Measurements from ENCODE around the gene KLC3.

The KLC3 gene

GRCh38 chr19:45349430-45349941 is 8.9 kb downstream of the KLC3 start:
- no peak for DNase-seq

DNA sequence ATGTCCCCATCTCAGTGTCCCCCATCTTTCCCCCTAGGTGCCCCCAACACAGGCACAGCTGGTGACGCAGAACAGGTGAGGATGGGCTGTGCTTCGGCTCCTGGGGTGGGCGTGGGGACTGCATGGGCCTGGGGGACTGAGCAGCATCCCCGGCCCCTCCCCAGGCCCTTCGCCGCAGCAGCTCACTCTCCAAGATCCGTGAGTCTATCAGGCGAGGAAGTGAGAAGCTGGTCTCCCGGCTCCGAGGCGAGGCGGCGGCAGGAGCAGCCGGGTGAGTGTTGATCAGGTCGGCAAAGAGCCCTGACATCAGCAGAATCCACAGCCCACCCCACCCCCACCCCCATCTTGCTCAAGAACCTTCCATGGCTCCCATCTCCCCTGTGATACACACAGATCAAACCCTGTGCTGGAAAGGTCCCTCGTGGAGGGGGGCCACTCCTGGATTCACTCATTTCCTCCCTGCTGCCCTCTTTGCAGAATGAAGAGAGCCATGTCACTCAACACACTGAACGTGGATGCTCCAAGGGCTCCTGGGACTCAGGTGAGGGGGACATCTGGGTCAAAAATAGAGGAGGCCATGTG is 10.0 kb downstream of the KLC3 start:
- no peak for DNase-seq

GRCh38 chr19:45351401-45351952 is 10.9 kb downstream of the KLC3 start:
- DNase-seq = no peak

DNA sequence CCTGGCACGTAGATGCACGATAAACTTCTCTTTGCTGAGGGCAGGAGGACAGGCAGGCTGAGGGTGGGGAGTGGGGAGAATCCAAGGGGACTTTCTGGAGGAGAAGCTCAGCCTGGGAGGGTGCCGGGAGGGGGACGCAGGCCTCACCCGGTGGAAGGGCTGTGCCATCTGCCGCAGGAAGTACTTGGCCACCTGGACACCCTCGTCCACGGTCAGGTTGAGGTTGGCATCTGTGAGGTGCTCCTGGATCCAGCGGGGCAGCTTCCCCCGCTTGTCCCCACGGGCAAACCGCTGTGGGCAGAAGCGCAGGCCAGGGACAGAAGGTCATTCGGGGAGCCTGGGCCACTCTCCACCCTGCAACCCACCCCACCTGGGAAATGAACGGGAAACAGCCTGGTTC is 11.5 kb downstream of the KLC3 start:
- DNase-seq = no peak

DNA sequence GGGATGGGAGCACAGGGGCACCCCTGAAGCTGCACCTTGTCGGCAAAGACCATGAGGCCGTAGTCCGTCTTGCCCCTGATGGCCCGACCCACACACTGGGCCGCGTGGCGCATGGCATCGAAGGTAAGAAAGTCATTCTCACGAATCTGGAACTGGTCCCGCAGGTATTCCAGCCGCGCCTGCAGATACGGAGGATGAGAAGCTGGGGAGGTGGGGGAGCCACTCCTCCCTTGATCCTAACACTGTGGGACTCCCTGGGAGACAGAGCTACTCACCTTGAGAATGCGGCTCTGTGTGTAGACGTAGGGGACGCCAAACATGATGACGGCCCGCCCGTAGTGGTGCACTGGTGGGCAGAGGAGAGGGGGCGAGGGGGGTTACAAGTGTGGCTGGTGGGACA is 11.9 kb downstream of the KLC3 start:
- no peak for DNase-seq

DNA sequence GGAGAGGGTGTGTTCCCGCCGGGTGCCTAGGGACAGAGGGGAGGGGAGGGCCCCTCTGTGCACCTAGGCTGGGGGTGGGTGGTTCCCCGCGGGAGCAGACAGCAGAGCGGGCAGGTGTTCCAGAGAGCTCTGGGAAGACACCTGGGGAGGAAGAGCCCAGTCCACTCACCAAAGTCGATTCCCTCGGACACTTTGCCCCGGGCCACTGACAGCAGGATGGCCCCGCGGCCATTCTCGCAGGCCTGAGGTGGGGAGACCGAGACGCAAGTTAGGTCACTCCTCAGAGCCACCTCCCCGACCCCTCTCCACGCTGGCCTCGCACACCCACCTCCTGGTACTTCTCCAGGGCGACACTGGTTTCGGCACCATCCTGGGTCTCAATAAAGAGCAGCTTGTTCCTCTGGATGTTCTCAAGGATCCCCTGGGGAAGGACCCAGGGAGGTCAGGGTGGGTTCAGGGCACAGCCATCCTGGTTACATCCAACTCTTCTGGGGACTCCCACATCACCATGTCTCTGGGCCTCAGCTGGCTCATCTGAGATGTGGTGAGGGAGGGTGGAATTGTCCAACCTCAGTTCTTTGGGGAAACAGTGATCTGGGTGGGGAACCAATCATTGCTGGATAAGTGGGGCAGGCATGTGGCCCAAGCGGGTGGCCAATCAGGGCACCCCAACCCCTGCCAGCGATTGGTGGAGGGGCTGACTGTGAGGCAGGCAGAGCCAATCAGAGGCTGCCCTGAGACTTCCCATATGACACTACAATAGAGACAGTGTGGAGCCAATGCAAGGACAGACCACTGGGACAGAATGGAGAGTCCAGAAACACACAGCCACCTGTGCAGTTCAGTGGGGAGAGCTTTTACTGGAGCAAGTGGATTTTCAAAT is 12.6 kb downstream of the KLC3 start:
- no peak for DNase-seq

- DNase-seq = no peak
Observed at GRCh38 chr19:45354241-45354842, 13.8 kb downstream of the KLC3 start.

GRCh38 chr19:45355402-45355801 is 14.9 kb downstream of the KLC3 start:
- DNase-seq = no peak

DNA sequence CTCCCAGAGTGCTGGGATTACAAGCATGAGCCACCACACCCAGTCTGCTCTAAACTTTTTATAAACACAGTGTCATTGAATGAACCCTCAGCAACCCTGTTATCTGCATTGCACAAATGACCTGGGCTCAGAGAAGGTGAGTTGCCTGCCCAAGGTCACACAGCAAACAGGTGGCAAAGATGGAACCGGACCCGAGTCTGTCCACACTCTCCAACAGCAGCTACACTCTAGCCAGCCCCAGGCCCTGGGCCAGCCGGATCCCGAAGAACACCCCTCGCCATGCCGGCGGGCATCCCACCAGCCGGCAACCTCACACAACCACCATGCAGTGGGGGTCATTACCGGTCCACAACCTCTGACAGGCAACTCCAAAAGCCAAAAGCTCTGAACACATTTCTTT is 15.4 kb downstream of the KLC3 start:
- DNase-seq = no peak

DNA sequence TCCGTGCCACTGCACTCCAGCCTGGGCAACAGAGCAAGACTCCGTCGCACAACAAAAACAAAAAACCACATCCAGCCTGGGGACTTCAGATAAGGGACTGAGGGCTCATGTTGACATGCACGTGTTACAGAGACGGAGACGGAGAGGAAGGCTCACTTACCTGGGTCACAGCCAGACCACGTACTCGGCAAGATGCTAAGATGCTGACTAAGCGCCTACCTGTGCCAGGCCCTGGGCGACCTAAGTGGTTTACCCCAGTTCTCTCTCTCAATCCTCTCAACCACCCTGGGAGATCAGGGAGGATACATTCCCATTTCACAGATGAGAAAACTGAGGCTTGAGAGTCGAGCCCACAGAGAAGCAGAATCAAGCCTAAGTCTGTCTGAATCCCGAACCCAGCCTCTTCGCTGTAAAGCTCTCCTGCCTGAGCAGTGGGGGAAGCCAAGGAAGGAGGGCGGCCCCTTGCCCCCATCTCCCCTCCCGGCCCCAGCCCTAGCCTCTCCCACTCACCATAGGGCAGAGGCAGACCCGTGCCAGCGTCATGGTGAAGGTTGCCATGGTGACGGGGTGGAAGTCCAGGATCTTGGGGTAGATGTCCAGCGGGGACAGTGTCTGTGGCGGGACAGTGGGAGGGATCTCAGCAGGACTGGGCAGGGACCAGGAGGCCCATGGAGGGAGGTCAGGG is 16.4 kb downstream of the KLC3 start:
- no peak for DNase-seq

DNA sequence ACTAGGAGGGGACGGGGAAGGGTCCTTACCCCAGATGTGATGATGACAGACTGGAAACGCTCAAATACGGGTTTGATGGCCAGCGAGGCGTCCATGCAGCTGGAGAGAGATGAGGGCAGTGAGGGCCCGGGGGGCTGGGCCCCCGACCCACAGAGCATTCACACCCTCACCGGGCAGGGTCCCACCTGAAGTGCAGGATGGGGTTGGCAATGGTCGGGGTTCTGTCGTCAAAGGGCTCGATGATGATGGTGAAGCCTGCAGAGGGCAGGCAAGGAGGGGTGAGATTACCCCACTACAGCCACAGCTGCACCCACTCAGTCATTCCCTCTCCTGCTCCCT is 16.9 kb downstream of the KLC3 start:
- no peak for DNase-seq

DNA sequence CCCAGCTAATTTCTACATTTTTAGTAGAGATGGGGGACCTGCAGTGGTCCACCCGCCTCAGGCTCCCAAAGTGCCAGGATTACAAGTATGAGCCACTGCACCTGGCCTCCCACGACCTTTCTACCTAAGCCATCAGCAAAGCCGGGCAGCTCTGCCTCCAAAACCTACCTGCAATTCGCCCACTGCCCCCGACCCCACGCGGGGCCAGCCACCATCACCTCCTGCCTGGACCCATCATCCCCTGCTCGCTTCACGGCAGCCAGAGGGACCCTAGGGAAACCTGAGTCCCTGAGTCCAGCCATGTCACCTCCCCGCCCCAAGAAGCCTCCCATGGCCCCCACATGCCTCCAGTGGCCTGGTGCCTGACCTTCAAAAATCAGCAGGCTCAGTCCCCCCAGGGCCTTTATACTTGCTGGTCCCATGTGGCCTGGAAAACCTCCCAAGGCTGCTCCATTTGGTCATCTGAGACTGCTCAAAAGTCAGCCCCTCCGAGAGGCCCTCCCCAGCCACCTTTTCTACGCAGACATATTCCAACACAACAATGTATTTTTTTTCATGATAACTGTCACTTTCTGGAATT is 17.8 kb downstream of the KLC3 start:
- no peak for DNase-seq

DNA sequence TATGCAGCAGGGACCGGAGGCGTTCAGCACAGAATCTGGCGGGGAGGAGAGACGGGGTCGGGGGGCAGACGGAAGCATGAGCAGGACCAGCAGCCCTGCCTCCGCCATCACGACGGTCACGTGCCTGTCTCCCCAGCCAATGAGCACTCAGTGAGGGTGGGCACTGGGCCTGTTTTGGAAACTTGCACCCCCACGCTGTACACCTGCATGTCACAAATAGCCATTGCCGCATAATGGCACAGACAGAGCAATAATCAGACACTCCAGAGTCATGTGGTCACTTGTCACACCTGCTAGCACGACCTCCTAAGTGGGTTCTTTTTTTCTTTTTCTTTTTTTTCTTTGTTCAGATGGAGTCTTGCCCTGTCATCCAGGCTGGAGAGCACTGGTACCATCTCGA is 21.1 kb downstream of the KLC3 start:
- DNase-seq = no peak

DNA sequence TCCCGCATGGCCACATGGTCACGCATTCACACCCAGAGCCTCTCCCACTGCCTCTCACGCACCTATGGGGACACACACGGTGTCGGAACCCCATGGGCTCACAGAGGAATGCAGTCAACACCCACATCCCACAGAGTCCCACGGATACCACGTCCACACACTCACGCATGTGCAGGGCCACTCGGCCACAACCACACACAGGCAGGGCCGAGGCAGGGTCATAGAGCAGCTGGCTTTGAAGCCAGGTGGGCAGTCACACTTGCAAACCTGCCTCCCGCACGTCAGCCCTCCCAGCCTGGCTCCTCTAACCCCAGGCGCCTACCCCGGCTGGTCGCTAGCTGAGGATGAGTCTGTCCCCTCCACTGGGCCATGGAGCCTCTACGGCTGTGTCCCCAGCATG is 21.7 kb downstream of the KLC3 start:
- no peak for DNase-seq

DNA sequence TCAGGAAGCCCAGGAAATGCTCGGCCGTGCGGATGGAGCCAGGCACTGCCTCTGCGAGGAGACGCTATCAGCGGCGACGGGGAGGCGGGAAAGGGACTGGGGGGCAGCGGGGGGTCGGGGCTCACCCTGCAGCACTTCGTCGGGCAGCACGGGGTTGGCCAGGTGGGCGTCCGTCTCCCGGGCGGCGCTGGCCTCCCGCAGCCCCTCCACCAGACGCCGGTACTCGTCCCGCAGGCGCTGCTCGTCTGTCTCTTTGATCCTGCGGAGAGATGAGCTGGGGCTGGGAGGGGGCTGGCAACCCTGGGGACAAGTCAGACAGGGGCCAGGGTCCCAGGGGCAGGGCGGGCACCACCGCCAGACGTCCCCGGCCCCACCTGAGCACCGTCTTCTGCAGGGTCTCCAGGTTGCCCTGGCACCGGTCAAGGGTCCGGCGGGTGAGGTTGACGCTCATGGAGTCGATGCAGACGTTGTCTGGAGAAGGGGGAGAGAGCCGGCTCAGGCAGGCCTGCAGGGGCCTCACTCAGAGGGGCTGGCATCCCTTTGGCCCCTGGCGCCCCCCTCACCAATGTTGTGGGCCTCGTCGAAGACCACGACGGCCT is 23.4 kb downstream of the KLC3 start:
- DNase-seq = no peak

DNA sequence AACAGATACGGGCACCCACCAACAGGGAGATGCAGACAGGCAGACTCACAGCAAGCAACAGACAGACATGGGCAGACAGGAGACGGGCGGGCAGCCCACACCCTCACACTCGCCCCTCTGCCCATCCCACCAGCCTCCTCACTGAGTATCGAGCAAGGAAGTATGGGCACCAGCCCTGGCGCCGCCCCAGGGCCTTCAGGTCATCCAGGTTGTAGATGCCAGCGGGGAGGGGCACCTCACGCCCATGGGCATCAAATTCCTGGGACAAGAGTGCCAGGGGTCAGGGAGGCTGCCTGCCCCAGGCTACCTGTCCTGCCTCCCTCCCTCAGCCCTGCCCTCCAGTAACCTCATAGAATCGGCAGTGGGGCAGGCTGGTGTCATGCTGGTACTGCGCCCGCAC is 24.1 kb downstream of the KLC3 start:
- DNase-seq = no peak

- DNase-seq = no peak
Observed at GRCh38 chr19:45368127-45368526, 27.6 kb downstream of the KLC3 start.

DNA sequence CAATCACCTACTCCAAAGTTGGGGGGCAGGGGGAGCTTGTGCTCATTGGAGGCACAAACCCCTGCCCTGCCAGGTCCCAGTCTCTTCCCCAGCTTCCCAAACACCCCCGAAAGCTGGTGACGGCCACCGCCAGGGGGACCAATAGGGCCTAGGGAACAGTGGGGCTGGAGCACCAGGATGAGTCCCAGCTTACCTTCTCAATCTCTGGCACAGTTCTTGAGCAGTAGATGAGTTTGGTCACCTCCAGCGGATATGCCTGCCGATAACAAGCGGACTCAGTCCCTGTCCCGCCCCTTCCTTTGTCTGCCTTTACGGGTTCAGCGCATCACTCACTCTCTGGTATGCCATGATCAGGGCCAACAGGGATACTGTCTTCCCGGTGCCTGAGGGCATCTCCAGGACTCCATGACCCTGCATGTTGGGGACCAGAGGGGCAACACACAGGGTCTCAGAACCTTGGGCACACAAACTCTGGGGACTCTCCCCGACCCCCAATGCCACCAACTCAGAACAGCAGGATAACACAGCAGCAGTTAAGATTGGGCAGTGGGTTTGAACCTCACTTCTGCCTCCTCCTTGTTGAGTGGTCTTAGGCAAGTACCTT is 28.3 kb downstream of the KLC3 start:
- DNase-seq = no peak

GRCh38 chr19:45370410-45371204 is 30.1 kb downstream of the KLC3 start, which contains the start of gene ERCC2:
ERCC2 (minus strand) TSS chr19:45370573; CDS start chr19:45370540, 33 bp downstream.
- DNase-seq = peak; percentile 99

GRCh38 chr19:45376045-45376724 is 35.6 kb downstream of the KLC3 start:
- DNase-seq = peak; percentile 99

All from fibroblast of skin of back (primary cell).